HepG2 (cell line): Measurements from ENCODE around the gene OR4K2. TPM values are rescaled to one million over a fixed set of nuclear protein-coding genes. Genes with fewer than 3 reads are reported as not detected.

ENCODE experiments used
- ATAC-seq: fragments of 200-7000 bp; cut with Tn5 transposase; 3 replicates; pipeline ENCODE4 v1.9.1; 2020; ENCODE audit warnings: mild to moderate bottlenecking, moderate library complexity
- BruUV-seq: library from RNA; stranded (reverse); fragments of 400-500 nt; replicated peaks from 2 replicates; lab custom pipeline; 2021; lab: Mats Ljungman, UMichigan
- CTCF ChIA-PET: fragments of 300-600 bp; formaldehyde crosslinking; extraction: SDS; loops from one replicate; lab custom pipeline; 2021; ENCODE audit warnings: low total read pairs, inconsistent platforms, low intra/inter-chr PET ratio; lab: Yijun Ruan, JAX
- POLR2A ChIA-PET: fragments of 350-600 bp; sonication (Branson Sonifier 250); formaldehyde crosslinking; loops from one replicate; lab custom pipeline; 2020; ENCODE audit warnings: antibody characterized with exemption, inconsistent platforms; lab: Yijun Ruan, JAX
- DNase-seq: peaks from one replicate; pipeline ENCODE4 v3.0.0-alpha.2; 2015; ENCODE audit warnings: low spot score
- FAIRE-seq: peaks from 3 replicates; lab custom pipeline; 2011; peaks lifted over from hg19 to GRCh38; lab: Jason Lieb, UNC
- H2AFZ ChIP-seq: one replicate; pipeline ENCODE4 v1.6.1; 2011; ENCODE audit warnings: low read length, inconsistent platforms
- H3K27ac ChIP-seq: fragments of 300-600 bp; 3 replicates; pipeline ENCODE4 v1.8.0; 2011; ENCODE audit warnings: mixed run types, mild to moderate bottlenecking, mixed read lengths, low read length, inconsistent platforms; ENCODE audit not compliant: insufficient read depth; ENCODE audit errors: extremely low read length
- H3K27me3 ChIP-seq, 2 experiments: fragments of 200-600 bp in 1 of 2; 2 replicates in 1 of 2; 3 replicates in 1 of 2; pipeline versions ENCODE4 v1.6.0 to v1.8.0; 2011; ENCODE audit warnings: low read length in 2 of 2, mild to moderate bottlenecking in 2 of 2, moderate library complexity in 2 of 2, inconsistent platforms in 1 of 2; ENCODE audit not compliant: insufficient read depth in 2 of 2, control insufficient read depth in 1 of 2
- H3K36me3 ChIP-seq, 2 experiments: fragments of 200-600 bp in 1 of 2; replicated peaks in 1 of 2; 2 replicates in 1 of 2; 3 replicates in 1 of 2; pipeline versions ENCODE4 v1.5.1 to v1.8.0; 2011; ENCODE audit warnings: low read length in 2 of 2, inconsistent platforms in 1 of 2; ENCODE audit not compliant: insufficient read depth in 2 of 2, control insufficient read depth in 1 of 2
- H3K4me1 ChIP-seq: 2 replicates; pipeline ENCODE4 v1.5.1; 2012; ENCODE audit warnings: low read length, inconsistent platforms; ENCODE audit not compliant: insufficient read depth
- H3K4me2 ChIP-seq: 2 replicates; pipeline ENCODE4 v1.6.0; 2011; ENCODE audit warnings: low read depth, low read length, inconsistent platforms
- H3K4me3 ChIP-seq, 3 experiments: fragments of 200-600 bp in 1 of 3; sonication (generic), shearing (Covaris generic) in 1 of 3; replicated peaks in 1 of 3; 2 replicates each; pipeline ENCODE4 v1.5.1; 2011 to 2016; ENCODE audit warnings: low read length in 3 of 3, inconsistent platforms in 2 of 3, low read depth in 2 of 3, mild to moderate bottlenecking in 2 of 3, control low read depth in 1 of 3, mixed read lengths in 1 of 3; ENCODE audit not compliant: insufficient read depth in 1 of 3
- H3K79me2 ChIP-seq: one replicate; pipeline ENCODE4 v1.6.1; 2011; ENCODE audit warnings: low read length, inconsistent platforms; ENCODE audit not compliant: insufficient read depth
- H3K9ac ChIP-seq: 2 replicates; pipeline ENCODE4 v1.6.0; 2011; ENCODE audit warnings: mild to moderate bottlenecking, low read depth, low read length, inconsistent platforms; ENCODE audit not compliant: insufficient read depth
- H3K9me3 ChIP-seq: 2 replicates; pipeline ENCODE4 v1.5.1; 2012; ENCODE audit warnings: mild to moderate bottlenecking, low read length
- H4K20me1 ChIP-seq: 2 replicates; pipeline ENCODE4 v1.6.0; 2011; ENCODE audit warnings: inconsistent platforms, mild to moderate bottlenecking, low read length, moderate library complexity; ENCODE audit not compliant: insufficient read depth
- ATF7 ChIP-seq, 2 experiments: fragments of 450-650 bp in 1 of 2; sonication (generic) in 1 of 2; formaldehyde crosslinking in 1 of 2; IDR thresholded peaks; 2 replicates each; pipeline versions ENCODE4 v1.4.0 to v1.6.1; 2016 to 2020; ENCODE audit warnings: antibody characterized with exemption in 1 of 2, mild to moderate bottlenecking in 1 of 2, missing genetic modification reagents in 1 of 2
- CBX1 ChIP-seq: IDR thresholded peaks from one replicate; pipeline ENCODE4 v1.6.1; 2016; ENCODE audit warnings: antibody characterized with exemption, low read depth
- CEBPB ChIP-seq: IDR thresholded peaks from 2 replicates; pipeline ENCODE4 v1.6.1; 2011; ENCODE audit warnings: low read depth, low read length, improper control_type of control experiment, borderline replicate concordance
- IRF2 ChIP-seq: IDR thresholded peaks from 2 replicates; pipeline ENCODE4 v1.6.1; 2018; ENCODE audit warnings: missing genetic modification reagents, missing compliant biosample characterization
- NFYC ChIP-seq: IDR thresholded peaks from 2 replicates; pipeline ENCODE4 v1.6.1; 2016; ENCODE audit warnings: missing genetic modification reagents, missing compliant biosample characterization
- NONO ChIP-seq, 2 experiments: fragments of 450-650 bp in 1 of 2; sonication (generic) in 1 of 2; formaldehyde crosslinking in 1 of 2; IDR thresholded peaks in 1 of 2; conservative IDR thresholded peaks in 1 of 2; 2 replicates each; pipeline versions ENCODE4 v1.6.1 to v1.8.0; 2017 to 2022; ENCODE audit warnings: mild to moderate bottlenecking in 1 of 2, missing genetic modification reagents in 1 of 2, moderate library complexity in 1 of 2
- PAF1 ChIP-seq: IDR thresholded peaks from 2 replicates; pipeline ENCODE4 v1.6.1; 2016; ENCODE audit warnings: missing genetic modification reagents, missing compliant biosample characterization
- RFX5 ChIP-seq: IDR thresholded peaks from 2 replicates; pipeline ENCODE4 v1.6.1; 2011; ENCODE audit warnings: low read depth, low read length, improper control_type of control experiment
- TBL1XR1 ChIP-seq: fragments of 150-350 bp; IDR thresholded peaks from 2 replicates; pipeline ENCODE4 v1.6.1; 2014; ENCODE audit warnings: borderline replicate concordance, low read length; ENCODE audit not compliant: partially characterized antibody
- ZNF33A ChIP-seq: sonication (generic); formaldehyde crosslinking; IDR thresholded peaks from 2 replicates; pipeline ENCODE4 v1.5.1; 2020; ENCODE audit warnings: missing genetic modification reagents, mild to moderate bottlenecking, moderate library complexity, borderline replicate concordance
- WGBS: methylation state at CpG from one replicate; pipeline ENCODE4 v1.1.6; 2017; ENCODE audit warnings: low lambda C conversion rate; 5-methylcytosine and 5-hydroxymethylcytosine counted together
- in situ Hi-C: cut with HindIII; loops from 2 replicates; pipeline ENCODE4 v1.10.0; 2017; ENCODE audit warnings: low pct_unique_long_range_greater_than_20kb; ENCODE audit not compliant: extremely low pct_ligation_motif_present
- intact Hi-C: fragments of 100-400 bp; cut with micrococcal nuclease; formaldehyde crosslinking; loops from one replicate; pipeline ENCODE4 v1.10.0; 2022; ENCODE audit not compliant: unreplicated experiment
- polyA plus RNA-seq, 8 experiments: library from polyadenylated mRNA; depleted of rRNA in 3 of 8; stranded (reverse) in 7 of 8; unstranded in 1 of 8; fragments of >200 nt; fragmentation: Illumina TruSeq in 4 of 8; extraction: Trizol in 4 of 8; gene quantifications; 2 replicates each; pipeline versions ENCODE4 v1.2.1 to v1.2.3, GENCODE V29; 2011 to 2016; ENCODE audit warnings: low read depth in 4 of 8, missing spikeins in 1 of 8, mixed read lengths in 1 of 8; ENCODE audit not compliant: insufficient read depth in 1 of 8
- total RNA-seq, 5 experiments: library from RNA; depleted of rRNA; stranded (reverse); fragments of >200 nt; fragmentation: Illumina TruSeq; extraction: Trizol; gene quantifications; 2 replicates each; pipeline ENCODE4 v1.2.3, GENCODE V29; 2016; ENCODE audit warnings: low read depth in 1 of 5

OR4K2 gene
- total and polyA plus RNA-seq, 2 of the 13 experiments (the other 11 are each of a cell fraction or from before 2014, with no cell fraction given) = not detected

DNA sequence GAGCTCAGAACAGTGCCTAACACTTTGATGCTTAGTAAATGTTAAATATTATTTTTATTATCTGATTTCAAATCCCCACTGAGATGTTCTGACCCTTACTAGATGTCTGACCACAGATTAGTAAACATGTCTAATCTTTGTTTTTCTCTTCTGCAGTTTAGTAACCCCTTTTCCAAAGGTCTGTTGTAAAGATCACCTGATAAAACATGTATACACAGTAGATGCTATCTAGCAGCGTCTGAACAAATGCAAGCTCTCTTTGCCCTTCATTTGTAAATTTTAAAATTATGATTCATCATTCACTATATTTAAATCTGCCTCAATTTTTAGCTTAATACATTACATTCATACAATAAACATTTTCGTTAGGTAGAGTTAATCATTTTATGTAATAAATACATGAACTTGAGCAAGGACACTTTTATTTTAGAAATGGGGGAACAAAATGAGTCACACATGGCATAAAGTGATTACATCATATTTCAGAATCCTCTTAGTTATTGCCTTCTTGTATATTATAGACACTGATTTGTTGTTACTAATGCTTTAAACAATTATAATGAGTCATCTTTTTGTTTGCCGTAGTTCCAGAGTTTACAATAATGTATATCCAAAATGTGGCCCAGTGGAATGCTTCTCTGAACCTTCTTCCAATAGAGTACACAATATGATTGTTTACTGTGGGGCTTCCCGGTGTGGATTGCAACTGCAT, 43.8 kb downstream of the OR4K2 start:
- Histone ChIP-seq H3K36me3 (no peaks in the 10 kb centered on the region), H3K4me1 (no peaks in the 10 kb centered on the region), H3K4me3 (no peak overlapping the region), H3K27ac (no peak overlapping the region), H2AFZ (no peak overlapping the region), H3K79me2 (no peaks in the 10 kb centered on the region), H3K4me2 (no peak overlapping the region), H3K9ac (no peak overlapping the region), H3K9me3 (no peaks in the 10 kb centered on the region), H4K20me1 (no peaks in the 10 kb centered on the region), H3K27me3 (no peaks in the 10 kb centered on the region)
- peak; percentile 44; the same call in 1 of the 3 replicates for ATAC-seq
- intact Hi-C loops = no loop called here
- DNase-seq = peak; percentile 9
- in situ Hi-C loops = no loop called here
- BruUV-seq = no TSS peak
- under 1% methylated on average over 4 of the region's 4 CpGs for WGBS
- CTCF ChIA-PET = no interaction called here
- TF ChIP-seq IRF2 = no peak
- TF ChIP-seq PAF1 (CRISPR knock-in tag) = no peak
- TF ChIP-seq ZNF33A (CRISPR knock-in tag) = no peak
- no peak for TF ChIP-seq RFX5
- peak; percentile 77 for TF ChIP-seq ATF7 (IDR thresholded peaks at IDR 0.05)
- no peak for TF ChIP-seq ATF7 (CRISPR knock-in tag; IDR thresholded peaks at IDR 0.05)
- TF ChIP-seq CBX1 = no peak
- TF ChIP-seq NFYC (CRISPR knock-in tag) = no peak
- TF ChIP-seq CEBPB = peak; percentile 10; the same call in 1 of the 2 replicates
- TF ChIP-seq NONO (IDR thresholded peaks at IDR 0.05) = no peak
- TF ChIP-seq NONO (CRISPR knock-in tag; conservative IDR thresholded peaks at IDR 0.05) = no peak
- TF ChIP-seq TBL1XR1 = no peak
- no peak for FAIRE-seq
- POLR2A ChIA-PET = no interaction called here
